Measurements from ENCODE around the gene ANKRD40. TPM values are rescaled to one million over a fixed set of nuclear protein-coding genes. Genes with fewer than 3 reads are reported as not detected.

ANKRD40 gene
- total and polyA plus RNA-seq, 4 donors = 6.2 to 15.1 (median 9.7) TPM

- no peak for TF ChIP-seq NR2F2 (IDR thresholded peaks at IDR 0.05)
- no peak for TF ChIP-seq JUND (IDR thresholded peaks at IDR 0.05)
- TF ChIP-seq TAF1 (conservative IDR thresholded peaks at IDR 0.05) = no peak
- TF ChIP-seq ZBTB33 (IDR thresholded peaks at IDR 0.05) = no peak
- TF ChIP-seq EGR1 (IDR thresholded peaks at IDR 0.05; ENCODE audit: low read depth in 2 of 2) = no peak
- TF ChIP-seq SP1 (IDR thresholded peaks at IDR 0.05) = no peak
- TF ChIP-seq CTCF (IDR thresholded peaks at IDR 0.05; ENCODE audit: low read depth, low read length, missing input control) = no peak
- no peak for TF ChIP-seq FOXA2 (IDR thresholded peaks at IDR 0.05)
- TF ChIP-seq ATF3 (IDR thresholded peaks at IDR 0.05) = no peak
- TF ChIP-seq RAD21 (IDR thresholded peaks at IDR 0.05) = no peak
- no peak for TF ChIP-seq HNF4G (IDR thresholded peaks at IDR 0.05)
- TF ChIP-seq HNF4A (conservative IDR thresholded peaks at IDR 0.05) = no peak
- no peak for TF ChIP-seq REST (IDR thresholded peaks at IDR 0.05)
- TF ChIP-seq RXRA (IDR thresholded peaks at IDR 0.05) = no peak
- TF ChIP-seq MAX (IDR thresholded peaks at IDR 0.05) = no peak
- no peak for TF ChIP-seq GABPA (IDR thresholded peaks at IDR 0.05 in 1 of 2, conservative IDR thresholded peaks at IDR 0.05 in 1 of 2)
- TF ChIP-seq YY1 (IDR thresholded peaks at IDR 0.05) = no peak
- TF ChIP-seq FOXA1 (IDR thresholded peaks at IDR 0.05) = no peak
- H3K4me3 ChIP-seq (ENCODE audit: low read depth in 1 of 3, low read length in 3 of 3) = no peak overlapping the region
- no peak overlapping the region for H3K27ac ChIP-seq (ENCODE audit: low read depth in 1 of 2, low read length in 2 of 2)
- H3K36me3 ChIP-seq (ENCODE audit: control insufficient read depth in 4 of 4, insufficient read depth in 3 of 4, low read depth in 1 of 4, low read length in 3 of 4) = peaks cover 8 to 49% (median 32%) of the 10 kb centered on the region in 4 donors
- no peak overlapping the region for H3K9ac ChIP-seq (ENCODE audit: low read depth in 1 of 2, low read length in 2 of 2)
- H3K27me3 ChIP-seq (ENCODE audit: control insufficient read depth in 4 of 4, insufficient read depth in 4 of 4, low read length in 3 of 4) = no peaks in the 10 kb centered on the region
- H3K4me1 ChIP-seq (ENCODE audit: control insufficient read depth in 4 of 4, insufficient read depth in 4 of 4, low read length in 3 of 4) = peaks cover 0 to 19% (median 13%) of the 10 kb centered on the region in 4 donors
- WGBS = 65% methylated on average over 2 of the region's 2 CpGs
- no peak for DNase-seq (ENCODE audit: low spot score)
- H3K9me3 ChIP-seq (ENCODE audit: control insufficient read depth in 4 of 4, low read length in 3 of 4) = no peaks in the 10 kb centered on the region
Observed at GRCh38 chr17:50754521-50754920, 46.8 kb upstream of the ANKRD40 start.

Measured in liver (tissue), 9 donors.